HFFc6 (cell line): ENCODE data around the gene PLPP2. TPM values are rescaled to one million over a fixed set of nuclear protein-coding genes. Genes with fewer than 3 reads are reported as not detected.
A peak's percentile ranks its signal among the peaks of the same experiment; 100 is the strongest.

Experiments
- DNase-seq: peaks from one replicate; pipeline ENCODE4 v3.0.0-alpha.2; 2018
- H3K27ac Mint-ChIP-seq: 2 replicates; pipeline ENCODE4 v1.8.0; 2020; ENCODE audit warnings: mild to moderate bottlenecking, mixed read lengths
- H3K27me3 Mint-ChIP-seq: 2 replicates; pipeline ENCODE4 v1.8.0; 2021; ENCODE audit warnings: mild to moderate bottlenecking, moderate library complexity, mixed read lengths; ENCODE audit not compliant: insufficient read depth
- H3K36me3 Mint-ChIP-seq: 2 replicates; pipeline ENCODE4 v1.8.0; 2021; ENCODE audit warnings: low read depth, mixed read lengths
- H3K4me1 Mint-ChIP-seq: 2 replicates; pipeline ENCODE4 v1.8.0; 2020; ENCODE audit warnings: low read depth, mixed read lengths
- H3K4me3 Mint-ChIP-seq: 2 replicates; pipeline ENCODE4 v1.8.0; 2020; ENCODE audit warnings: mild to moderate bottlenecking, moderate library complexity, mixed read lengths
- H3K9me3 Mint-ChIP-seq: 2 replicates; pipeline ENCODE4 v1.8.0; 2020; ENCODE audit warnings: mild to moderate bottlenecking, mixed read lengths
- total RNA-seq, 6 experiments: library from RNA; stranded (reverse); fragmentation: NEBNext Ultra II Directional; extraction: Animal tissue kit (Norgen Biotek cat#: 25700); gene quantifications; 2 replicates in 1 of 6; 3 replicates in 5 of 6; pipeline ENCODE4 v1.2.3, GENCODE V29; 2021
- TF ChIP-seq, protein P1 (sequence below): fragments of 200-600 bp; sonication (generic); IDR thresholded peaks from 2 replicates; pipeline ENCODE4 v1.5.0; 2021; ENCODE audit warnings: antibody characterized with exemption, mild to moderate bottlenecking

PLPP2 gene
- total RNA-seq, 6 experiments from 2014 or later, result 3.5 to 15.0 (median 4.2) TPM

DNA sequence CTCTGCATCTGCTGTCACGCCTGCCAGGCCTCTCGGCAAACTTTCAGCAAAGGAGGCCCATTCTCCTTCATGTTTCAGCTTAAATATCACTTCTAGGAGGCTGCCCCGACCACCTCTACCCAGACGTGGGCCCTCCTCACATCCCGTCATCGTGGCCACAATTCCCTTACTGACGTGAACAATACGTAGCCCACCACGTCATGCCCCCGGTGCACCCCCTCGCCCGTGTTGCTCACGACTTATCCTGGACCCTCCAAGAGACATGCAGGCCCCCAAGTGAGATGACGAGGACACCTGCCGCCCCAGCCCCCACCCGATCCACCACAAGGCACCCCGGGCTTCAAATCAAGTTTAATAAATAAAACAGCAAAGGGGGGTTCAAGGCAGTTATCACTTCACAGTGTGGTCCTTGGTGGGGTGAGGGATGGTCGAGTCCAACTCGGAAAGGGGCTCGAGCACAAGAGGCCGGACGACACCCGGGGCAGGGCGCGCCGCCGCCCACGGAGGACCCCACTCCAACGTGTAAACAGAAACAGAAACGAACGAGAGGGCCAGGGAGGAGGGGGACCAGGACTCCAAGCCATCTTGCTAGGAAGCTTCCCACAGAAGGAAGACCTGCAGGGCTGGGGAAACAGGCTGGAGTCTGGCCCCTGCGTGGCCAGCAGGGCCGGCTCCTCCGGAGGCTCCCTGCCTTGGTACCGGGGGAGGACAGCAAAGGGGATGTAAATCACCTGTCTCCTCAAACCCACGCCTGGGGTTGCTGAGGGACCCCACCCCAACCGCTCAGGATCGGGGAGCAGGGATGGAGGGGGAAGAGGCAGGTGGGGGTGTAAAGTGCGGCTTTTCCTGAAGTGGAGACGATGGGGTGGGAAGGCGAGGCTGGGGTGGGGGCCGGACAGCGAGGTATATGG is 14.3 kb upstream of the PLPP2 start:
- peaks cover 5% of the 10 kb centered on the region; the same call in 1 of the 2 replicates for H3K36me3 Mint-ChIP-seq
- DNase-seq, result no peak
- H3K4me3 Mint-ChIP-seq, result no peak overlapping the region
- H3K27me3 Mint-ChIP-seq, result no peaks in the 10 kb centered on the region; the same call in none of the 2 replicates
- H3K9me3 Mint-ChIP-seq, result no peaks in the 10 kb centered on the region
- TF ChIP-seq, protein P1, sequence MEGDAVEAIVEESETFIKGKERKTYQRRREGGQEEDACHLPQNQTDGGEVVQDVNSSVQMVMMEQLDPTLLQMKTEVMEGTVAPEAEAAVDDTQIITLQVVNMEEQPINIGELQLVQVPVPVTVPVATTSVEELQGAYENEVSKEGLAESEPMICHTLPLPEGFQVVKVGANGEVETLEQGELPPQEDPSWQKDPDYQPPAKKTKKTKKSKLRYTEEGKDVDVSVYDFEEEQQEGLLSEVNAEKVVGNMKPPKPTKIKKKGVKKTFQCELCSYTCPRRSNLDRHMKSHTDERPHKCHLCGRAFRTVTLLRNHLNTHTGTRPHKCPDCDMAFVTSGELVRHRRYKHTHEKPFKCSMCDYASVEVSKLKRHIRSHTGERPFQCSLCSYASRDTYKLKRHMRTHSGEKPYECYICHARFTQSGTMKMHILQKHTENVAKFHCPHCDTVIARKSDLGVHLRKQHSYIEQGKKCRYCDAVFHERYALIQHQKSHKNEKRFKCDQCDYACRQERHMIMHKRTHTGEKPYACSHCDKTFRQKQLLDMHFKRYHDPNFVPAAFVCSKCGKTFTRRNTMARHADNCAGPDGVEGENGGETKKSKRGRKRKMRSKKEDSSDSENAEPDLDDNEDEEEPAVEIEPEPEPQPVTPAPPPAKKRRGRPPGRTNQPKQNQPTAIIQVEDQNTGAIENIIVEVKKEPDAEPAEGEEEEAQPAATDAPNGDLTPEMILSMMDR, result no peak
- H3K27ac Mint-ChIP-seq, result no peak overlapping the region
- H3K4me1 Mint-ChIP-seq, result no peaks in the 10 kb centered on the region

DNA sequence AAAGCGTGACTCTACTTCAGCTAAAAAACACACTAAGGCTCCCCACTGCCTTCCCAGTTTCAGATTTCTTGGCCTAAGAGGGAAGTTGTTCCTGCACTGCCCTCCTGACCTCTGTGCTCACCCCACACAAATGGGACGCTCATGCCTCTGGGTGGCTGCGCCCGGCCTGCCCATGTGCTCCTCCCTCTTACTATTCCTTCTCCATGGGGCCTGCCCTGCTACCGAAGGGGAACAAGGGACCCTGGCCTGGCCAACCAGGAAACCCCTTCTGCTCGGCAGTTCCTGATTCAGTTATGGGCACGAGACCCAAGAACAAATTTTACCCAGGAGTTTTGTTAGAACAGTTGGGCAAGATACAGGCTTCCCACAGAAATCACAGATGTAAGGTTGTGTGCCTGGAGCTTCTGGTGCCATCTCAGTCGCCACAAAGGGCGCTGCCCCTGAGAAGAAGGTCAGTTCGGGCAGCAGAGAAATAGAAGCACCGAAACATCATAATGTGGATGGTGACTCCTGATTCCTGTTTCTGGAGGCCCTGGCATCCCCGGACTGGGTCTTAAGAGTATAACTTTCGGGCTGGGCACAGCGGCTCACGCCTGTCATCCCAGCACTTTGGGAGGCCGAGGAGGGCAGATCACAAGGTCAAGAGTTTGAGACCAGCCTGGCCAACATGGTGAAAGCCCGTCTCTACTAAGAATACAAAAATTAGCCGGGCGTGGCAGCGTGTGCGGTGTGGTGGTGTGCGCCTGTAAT is 5.4 kb upstream of the PLPP2 start:
- no peaks in the 10 kb centered on the region for H3K36me3 Mint-ChIP-seq
- H3K9me3 Mint-ChIP-seq, result no peaks in the 10 kb centered on the region
- H3K4me1 Mint-ChIP-seq, result peaks cover 13% of the 10 kb centered on the region
- no peak overlapping the region for H3K4me3 Mint-ChIP-seq
- DNase-seq, result no peak
- peaks cover 11% of the 10 kb centered on the region for H3K27me3 Mint-ChIP-seq
- TF ChIP-seq, protein P1, result no peak
- no peak overlapping the region for H3K27ac Mint-ChIP-seq

DNA sequence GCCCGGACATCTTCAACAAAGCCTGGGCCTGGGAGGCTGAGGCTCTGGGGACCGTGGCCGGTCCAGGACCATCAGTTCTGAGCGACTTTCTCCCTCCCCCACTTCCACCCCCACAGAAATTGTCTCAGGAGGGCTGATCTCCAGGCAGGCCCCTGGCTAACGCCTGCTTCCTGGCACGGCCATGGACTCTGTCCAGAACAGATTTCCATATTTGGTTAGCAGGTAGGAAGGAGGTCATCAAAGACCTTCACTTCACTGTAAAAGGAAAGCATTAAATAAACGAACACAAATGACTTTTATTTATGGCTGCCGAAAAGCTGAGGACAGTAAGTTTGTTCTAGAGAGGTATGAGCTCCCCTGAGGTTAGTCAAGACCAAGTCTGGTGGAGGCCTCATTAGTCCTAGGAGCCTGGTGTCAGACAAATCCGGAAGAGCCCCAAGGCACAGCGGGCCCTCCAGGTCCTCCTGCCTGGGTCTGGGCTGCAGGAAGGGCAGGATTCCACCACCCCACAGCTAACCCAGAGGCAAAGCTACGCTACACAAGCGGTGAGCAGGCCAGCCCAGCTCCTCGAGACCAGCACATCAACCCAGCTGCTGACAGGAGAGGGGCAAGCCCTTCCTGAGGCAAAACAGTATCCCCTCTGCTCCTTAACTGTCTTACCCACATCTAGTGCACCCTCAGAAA is 4.6 kb upstream of the PLPP2 start:
- Mint-ChIP-seq H3K27ac (no peak overlapping the region), H3K4me3 (no peak overlapping the region), H3K9me3 (no peaks in the 10 kb centered on the region), H3K4me1 (peaks cover 13% of the 10 kb centered on the region), H3K36me3 (no peaks in the 10 kb centered on the region), H3K27me3 (peaks cover 11% of the 10 kb centered on the region)
- no peak for DNase-seq
- TF ChIP-seq, protein P1, result no peak

DNA sequence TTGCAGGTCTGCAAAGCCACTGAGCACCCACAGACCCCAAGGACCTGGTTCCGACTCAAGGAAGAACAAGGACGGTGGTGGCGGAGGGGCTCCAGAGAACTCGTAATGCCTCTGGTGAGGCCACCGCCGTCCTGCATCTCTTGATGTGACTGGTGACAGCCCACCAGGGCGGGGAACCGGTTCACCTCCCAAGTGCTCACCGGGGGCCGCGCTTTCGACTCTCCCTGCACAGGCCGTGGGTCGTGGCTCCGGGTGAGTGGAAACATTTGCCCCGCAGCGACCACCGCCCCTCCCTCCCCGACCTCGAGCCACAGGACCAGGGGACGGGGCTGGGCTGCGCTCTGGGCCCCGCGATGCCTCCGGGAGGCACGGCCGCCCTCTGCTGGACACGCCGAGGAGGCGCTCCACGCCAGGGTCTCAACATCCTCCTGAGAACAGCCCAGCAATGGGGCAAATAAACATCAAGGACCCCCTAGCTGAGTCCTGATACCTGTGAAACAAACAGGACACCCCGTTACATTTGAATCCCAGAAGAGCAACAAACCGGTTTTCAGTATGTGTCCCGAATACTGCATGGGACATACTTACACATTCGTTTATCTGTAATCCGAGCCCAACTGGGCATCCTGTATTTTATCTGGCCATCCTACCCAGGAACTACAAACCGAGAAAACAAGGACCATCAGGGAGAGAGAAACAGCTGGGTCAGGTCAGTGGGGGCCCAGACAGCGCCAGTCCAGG is 3.9 kb upstream of the PLPP2 start:
- H3K27me3 Mint-ChIP-seq, result peaks cover 14% of the 10 kb centered on the region
- peaks cover 13% of the 10 kb centered on the region for H3K4me1 Mint-ChIP-seq
- DNase-seq, result no peak
- H3K9me3 Mint-ChIP-seq, result no peaks in the 10 kb centered on the region
- no peaks in the 10 kb centered on the region for H3K36me3 Mint-ChIP-seq
- TF ChIP-seq, protein P1, result peak; percentile 81
- no peak overlapping the region for H3K27ac Mint-ChIP-seq
- no peak overlapping the region; the same call in 1 of the 2 replicates for H3K4me3 Mint-ChIP-seq
